HG03354 (cell line): Measurements from ENCODE around the gene FHOD3.

Source experiments
- ATAC-seq: cut with Tn5 transposase; IDR thresholded peaks from one replicate; pipeline ENCODE4 v1.9.1; 2021; ENCODE audit warnings: mild to moderate bottlenecking; ENCODE audit not compliant: unreplicated experiment, poor library complexity, severe bottlenecking

Gene FHOD3

GRCh38 chr18:36316246-36316645, 18.7 kb downstream of the FHOD3 start:
- no peak for ATAC-seq

GRCh38 chr18:36321658-36322407, 24.3 kb downstream of the FHOD3 start:
- ATAC-seq = no peak

- ATAC-seq = no peak
Measured at GRCh38 chr18:36322408-36322728, 24.9 kb downstream of the FHOD3 start.

- ATAC-seq = no peak
Measured at GRCh38 chr18:36322734-36323133, 25.2 kb downstream of the FHOD3 start.

- no peak for ATAC-seq
Measured at GRCh38 chr18:36323421-36323820, 25.9 kb downstream of the FHOD3 start.

- no peak for ATAC-seq
Measured at GRCh38 chr18:36325846-36326245, 28.3 kb downstream of the FHOD3 start.

GRCh38 chr18:36326771-36327170, 29.3 kb downstream of the FHOD3 start:
- no peak for ATAC-seq

- ATAC-seq = no peak
Measured at GRCh38 chr18:36327352-36328316, 30.1 kb downstream of the FHOD3 start.

- no peak for ATAC-seq
Measured at GRCh38 chr18:36328385-36328858, 30.9 kb downstream of the FHOD3 start.

GRCh38 chr18:36328916-36329315, 31.4 kb downstream of the FHOD3 start:
- ATAC-seq = no peak

GRCh38 chr18:36329684-36330434, 32.3 kb downstream of the FHOD3 start:
- no peak for ATAC-seq

GRCh38 chr18:36330435-36331052, 33.0 kb downstream of the FHOD3 start:
- no peak for ATAC-seq

- no peak for ATAC-seq
Measured at GRCh38 chr18:36331521-36331971, 34.0 kb downstream of the FHOD3 start.

GRCh38 chr18:36333414-36333813, 35.9 kb downstream of the FHOD3 start:
- no peak for ATAC-seq

- no peak for ATAC-seq
Measured at GRCh38 chr18:36334798-36335197, 37.3 kb downstream of the FHOD3 start.

GRCh38 chr18:36335476-36336279, 38.2 kb downstream of the FHOD3 start:
- ATAC-seq = no peak

GRCh38 chr18:36337679-36338402, 40.3 kb downstream of the FHOD3 start:
- no peak for ATAC-seq

GRCh38 chr18:36338403-36338933, 41.0 kb downstream of the FHOD3 start:
- no peak for ATAC-seq
